GM12891 (cell line): Measurements from ENCODE around the gene PGA4.

Experiments used
- POLR2A ChIP-seq: IDR thresholded peaks from 2 replicates; pipeline ENCODE4 v1.6.1; 2011; ENCODE audit warnings: low read depth, low read length, control low read depth
- POLR2AphosphoS5 ChIP-seq: IDR thresholded peaks from 2 replicates; pipeline ENCODE4 v1.6.1; 2011; ENCODE audit warnings: low read depth, low read length, control low read depth
- TAF1 ChIP-seq: IDR thresholded peaks from 2 replicates; pipeline ENCODE4 v1.6.1; 2011; ENCODE audit warnings: low read depth, low read length, control low read depth

DNA sequence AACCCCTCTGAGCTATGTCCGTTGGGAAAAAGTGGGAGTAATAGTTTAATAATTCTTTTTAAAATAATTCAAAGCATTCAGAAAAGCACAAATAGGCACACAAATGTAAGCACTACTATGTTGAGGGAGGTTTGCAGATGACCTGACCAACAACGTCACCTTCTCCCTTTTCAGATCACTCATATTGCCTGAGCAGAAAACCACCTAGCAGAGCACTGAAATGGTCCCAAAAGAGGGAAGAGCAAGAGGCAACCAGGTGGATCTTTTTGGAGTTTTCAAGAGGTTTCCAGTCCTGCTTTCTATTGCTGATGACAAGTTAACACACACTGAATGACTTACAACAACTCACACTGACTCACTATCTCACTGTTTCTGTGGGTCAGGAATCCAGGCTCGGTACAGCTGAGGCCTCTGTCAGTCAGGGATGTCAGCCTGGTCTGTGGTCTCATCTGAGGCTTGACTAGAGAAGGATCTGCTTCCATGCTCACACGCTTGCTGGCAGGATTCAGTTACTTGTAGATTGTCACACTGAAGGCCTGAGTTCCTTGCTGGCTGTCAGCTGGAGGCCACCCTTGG lies 23.1 kb upstream of the PGA4 start:
- no peak for TF ChIP-seq POLR2AphosphoS5
- no peak for TF ChIP-seq POLR2A
- TF ChIP-seq TAF1: no peak
